GM19193 (cell line): ENCODE measurements around the gene NME1.
A peak's percentile ranks its signal among the peaks of the same experiment; 100 is the strongest.

Experiments
- POLR2A ChIP-seq: IDR thresholded peaks from 4 replicates; pipeline ENCODE4 v1.6.1; 2011; ENCODE audit not compliant: insufficient read depth, insufficient read length; ENCODE audit errors: extremely low read depth

Gene NME1

DNA sequence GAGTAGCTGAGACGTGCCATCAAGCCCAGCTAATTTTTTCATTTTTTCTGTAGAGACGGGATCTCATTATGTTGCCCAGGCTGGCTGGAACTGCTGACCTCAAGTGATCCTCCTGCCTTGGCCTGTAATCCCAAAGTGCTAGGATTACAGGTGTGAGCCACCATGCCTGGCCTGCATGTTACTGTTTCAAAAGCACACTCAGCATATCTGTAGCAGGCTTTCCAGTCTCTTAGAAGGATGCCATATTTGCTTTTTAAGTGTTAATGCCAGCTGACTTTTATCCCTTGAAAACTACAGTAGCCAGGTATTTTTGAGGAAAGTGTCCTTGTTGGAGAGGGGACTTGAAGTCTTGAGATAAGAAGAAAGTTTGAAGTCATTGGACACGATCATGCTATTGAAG is 17.4 kb upstream of the NME1 start:
- no peak for TF ChIP-seq POLR2A

DNA sequence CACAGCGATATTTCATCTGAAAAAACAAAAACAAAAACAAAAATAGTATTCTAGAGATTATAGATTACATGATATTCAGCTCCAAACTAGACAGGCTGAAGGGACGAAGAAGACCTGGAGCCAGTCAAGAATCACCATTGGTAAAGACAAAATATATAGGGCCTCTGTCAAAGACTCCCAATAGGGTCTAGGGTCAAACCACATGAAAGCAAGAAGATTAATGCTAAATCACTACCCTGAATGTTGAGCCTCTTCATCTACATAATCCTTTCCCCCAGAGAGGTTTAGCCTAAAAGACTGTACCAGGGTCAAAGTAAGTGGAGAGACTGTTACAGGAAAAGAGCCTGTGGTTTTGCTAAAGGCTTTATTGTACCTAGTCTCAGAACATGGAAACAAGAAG is 10.8 kb upstream of the NME1 start:
- no peak for TF ChIP-seq POLR2A

DNA sequence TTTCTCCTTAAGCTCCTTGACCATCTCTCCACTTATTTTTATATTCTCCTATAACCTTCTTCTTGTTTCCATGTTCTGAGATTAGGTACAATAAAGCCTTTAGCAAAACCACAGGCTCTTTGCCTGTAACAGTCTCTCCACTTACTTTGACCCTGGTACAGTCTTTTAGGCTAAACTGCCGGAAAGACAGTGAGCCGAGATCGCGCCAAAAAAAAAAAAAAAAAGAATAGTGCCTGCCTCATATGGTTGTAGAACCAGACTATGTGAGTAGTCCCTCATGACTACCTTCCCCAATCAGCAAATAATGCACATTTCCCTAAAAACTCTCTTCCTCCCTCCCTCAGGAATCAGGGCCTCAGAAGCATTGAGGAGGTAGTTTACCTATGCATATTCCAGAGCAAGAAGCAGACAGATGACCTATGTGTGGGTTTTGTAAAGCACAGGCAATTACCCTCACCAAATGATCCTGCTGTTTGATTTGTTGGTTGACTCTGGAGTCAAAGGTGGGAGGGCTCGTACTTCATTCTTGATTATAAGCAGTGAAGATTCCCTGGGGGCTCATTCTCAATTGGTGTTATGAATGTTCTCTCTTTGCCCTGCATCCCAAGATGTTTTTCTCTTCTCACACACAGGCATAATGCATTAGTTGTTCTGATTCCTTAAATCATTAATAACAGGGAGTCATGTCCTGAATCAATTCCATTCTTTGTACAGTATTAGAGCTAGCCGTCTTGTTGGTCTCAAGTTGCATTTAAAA is 8.9 kb upstream of the NME1 start:
- TF ChIP-seq POLR2A, result no peak

DNA sequence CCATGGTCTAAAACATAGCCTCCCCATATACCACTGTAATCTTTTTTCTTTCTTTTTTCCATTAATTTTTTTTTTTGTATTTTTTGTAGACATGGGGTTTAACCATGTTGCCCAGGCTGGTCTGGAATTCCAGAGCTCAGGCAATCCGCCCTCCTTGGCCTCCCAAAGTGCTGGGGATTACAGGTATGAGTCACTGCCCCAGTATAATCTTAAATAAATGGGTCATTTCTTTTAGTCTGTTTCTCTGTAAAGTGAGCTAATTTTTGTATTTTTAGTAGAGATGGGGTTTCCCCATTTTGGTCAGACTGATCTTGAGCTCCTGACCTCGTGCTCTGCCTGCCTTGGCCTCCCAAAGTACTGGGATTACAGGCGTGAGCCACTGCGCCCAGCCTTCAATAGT is 5.7 kb upstream of the NME1 start:
- TF ChIP-seq POLR2A, result no peak

DNA sequence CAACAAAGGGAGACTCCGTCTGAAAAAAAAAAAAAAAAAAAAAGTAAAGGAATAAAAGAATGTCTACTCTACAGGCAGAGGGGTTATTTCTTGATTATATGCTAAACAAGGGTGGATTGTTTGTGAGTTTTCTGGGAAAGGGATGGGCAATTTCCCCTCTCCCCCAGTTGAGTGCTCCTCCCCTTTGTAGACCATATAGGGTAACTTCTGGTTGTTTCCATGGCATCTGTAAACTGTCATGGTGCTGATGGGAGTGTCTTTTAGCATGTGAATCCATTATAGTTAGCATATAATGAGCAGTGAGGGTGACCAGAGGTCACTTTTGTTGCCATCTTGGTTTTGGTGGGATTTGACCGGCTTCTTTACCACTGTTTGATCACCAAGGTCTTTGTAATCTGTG is 4.2 kb upstream of the NME1 start:
- no peak for TF ChIP-seq POLR2A

DNA sequence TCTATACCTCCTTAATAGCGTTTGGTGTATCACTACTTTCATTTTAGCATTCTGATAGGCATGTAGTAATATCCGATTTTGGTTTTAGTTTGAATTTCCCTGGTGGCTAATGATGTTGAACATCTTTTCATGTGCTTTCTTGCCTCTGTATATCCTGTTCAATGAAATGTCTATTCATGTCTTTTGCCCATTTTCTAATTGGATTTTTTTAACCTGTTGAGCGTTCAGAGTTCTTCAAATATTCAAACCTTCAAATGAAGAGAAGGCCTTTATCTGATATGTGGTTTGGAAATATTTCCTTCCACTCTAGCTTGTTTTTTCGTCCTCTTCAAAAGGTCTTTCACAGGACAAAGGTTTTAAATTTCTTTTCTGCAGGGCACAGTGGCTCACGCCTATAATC is 2.4 kb upstream of the NME1 start:
- TF ChIP-seq POLR2A, result no peak

DNA sequence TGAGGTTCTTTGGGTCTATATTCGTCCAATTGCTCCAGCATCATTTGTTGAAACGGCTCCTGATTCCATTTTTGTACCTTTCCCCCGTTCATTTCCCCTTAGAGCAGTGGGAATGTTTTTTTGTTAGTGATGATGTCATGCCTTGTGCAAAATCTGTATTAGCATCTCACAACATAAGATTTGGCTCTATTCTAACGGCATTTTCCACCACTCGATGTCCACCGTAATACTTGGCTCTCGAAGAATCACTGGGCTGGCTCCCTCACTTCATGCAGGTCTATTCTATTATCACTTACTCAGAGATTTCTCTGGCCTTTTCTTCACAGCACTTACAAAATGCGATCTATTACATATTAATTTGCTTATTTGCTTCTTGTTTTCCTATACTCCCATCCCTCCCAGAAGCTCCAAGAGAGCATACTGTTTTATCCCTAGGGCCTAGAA is 571 bp upstream of the NME1 start:
- no peak for TF ChIP-seq POLR2A

DNA sequence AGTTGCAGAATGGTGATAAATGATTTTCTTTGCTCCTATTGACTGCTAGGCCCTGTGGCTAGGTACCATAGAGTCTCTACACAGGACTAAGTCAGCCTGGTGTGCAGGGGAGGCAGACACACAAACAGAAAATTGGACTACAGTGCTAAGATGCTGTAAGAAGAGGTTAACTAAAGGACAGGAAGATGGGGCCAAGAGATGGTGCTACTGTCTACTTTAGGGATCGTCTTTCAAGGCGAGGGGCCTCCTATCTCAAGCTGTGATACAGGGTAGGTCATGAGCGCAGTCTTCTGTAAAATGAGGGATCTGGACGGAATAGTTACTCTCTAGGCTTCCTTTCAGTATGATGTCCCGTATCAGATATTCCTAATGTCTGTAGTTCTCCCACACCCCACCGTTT is 817 bp downstream of the NME1 start:
- no peak for TF ChIP-seq POLR2A

DNA sequence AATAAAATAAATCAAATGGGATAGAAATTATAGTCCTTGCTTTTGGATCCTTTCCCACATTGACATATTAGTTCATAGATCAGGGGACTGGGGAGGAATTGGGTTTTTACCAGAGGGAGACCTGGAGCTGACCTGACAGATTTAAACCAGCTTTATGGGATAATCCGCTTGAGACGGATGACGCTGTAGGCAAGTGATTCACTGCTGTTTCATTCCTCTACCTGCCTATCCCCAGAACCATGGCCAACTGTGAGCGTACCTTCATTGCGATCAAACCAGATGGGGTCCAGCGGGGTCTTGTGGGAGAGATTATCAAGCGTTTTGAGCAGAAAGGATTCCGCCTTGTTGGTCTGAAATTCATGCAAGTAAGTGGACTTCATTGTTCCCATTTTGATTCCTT is 2.1 kb downstream of the NME1 start:
- no peak for TF ChIP-seq POLR2A

DNA sequence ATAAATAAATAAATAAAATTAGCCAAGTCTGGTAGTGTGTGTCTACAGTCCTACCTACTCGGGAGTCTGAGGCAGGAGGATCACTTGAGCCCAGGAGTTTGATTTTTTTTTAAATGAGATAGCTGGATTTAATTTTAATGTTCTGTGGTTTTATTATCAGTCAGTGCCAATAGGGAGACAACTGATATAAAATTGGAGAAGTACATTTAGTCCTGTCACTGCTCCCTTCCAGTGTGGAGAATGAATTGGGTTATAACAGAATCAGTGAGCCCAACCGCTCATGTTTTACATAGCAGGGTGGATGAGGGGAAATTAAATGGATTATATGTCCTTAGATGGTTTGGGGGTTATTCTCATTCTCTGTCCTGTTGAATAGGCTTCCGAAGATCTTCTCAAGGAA is 6.2 kb downstream of the NME1 start:
- TF ChIP-seq POLR2A, result no peak

DNA sequence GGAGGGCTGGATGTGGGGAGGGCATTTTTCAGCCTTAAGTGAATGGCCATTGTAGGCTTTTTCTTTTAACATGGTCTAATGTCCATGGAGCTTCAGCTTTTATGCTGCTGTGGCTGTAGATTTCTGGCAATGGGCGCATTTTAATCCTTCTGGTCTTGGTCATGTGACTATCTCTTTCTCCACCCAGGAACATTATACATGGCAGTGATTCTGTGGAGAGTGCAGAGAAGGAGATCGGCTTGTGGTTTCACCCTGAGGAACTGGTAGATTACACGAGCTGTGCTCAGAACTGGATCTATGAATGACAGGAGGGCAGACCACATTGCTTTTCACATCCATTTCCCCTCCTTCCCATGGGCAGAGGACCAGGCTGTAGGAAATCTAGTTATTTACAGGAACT is 8.2 kb downstream of the NME1 start:
- TF ChIP-seq POLR2A, result no peak

DNA sequence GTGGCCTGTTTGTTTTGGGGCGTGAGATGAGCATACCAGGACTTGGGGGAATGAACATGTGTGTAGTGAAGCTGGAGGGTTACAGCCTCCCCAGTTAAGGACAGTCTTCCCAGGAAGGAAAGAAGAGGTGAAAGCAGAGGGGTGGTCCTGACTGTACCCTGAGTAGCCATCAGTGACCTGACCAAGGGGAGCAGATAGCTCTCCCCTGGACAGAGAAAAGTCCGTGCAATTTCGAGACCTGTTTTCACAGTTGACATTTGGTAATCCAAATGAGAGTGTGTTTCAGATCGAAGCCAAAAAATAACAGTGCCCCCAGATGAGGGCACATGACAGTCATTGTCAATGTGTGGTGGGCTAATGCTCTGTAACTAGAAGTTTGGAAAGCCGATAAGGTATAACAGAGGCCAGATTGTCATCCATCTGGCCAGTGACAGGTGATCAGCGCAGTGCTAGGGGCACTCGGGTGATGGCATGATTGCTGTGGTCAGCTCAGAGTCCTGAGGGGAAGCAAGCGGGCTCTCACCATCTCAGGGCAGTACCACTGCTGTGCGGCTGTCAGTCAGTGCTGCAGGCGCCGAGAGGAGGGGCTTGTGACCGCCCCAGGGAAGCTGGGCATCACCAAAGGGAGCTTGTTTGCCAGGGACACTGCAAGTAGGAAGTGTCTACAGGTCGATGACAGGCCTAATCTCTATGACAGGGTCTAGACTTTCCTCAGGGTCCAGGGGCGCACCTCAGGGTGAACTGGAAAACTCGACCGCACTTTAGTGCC is 11.7 kb downstream of the NME1 start:
- TF ChIP-seq POLR2A, result no peak

DNA sequence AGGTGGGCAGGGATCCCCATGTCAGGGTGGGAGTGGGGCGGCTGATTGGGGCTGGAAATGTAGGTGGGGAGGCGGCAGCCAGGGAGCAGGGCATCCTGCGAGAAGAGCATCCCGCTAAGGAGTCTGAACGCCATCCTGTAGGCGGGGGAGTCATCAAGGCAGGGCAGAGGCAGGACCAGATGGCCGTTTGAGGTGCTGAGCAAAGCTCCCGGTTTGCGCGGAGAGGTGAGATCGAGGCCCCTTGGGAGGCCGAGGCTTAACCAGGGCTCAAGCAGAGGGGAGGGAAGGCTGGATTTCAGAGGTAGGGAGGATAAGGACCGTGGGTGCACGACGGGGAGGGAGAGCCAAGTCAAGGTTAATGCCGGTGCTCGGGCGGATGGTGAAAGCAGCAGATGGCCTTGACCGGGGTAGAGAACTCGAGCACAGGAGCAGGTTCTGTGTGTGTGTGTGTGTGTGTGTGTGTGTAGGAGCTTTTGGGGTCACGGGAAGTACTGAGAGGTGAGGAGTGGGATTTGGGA is 12.4 kb downstream of the NME1 start:
- no peak for TF ChIP-seq POLR2A

DNA sequence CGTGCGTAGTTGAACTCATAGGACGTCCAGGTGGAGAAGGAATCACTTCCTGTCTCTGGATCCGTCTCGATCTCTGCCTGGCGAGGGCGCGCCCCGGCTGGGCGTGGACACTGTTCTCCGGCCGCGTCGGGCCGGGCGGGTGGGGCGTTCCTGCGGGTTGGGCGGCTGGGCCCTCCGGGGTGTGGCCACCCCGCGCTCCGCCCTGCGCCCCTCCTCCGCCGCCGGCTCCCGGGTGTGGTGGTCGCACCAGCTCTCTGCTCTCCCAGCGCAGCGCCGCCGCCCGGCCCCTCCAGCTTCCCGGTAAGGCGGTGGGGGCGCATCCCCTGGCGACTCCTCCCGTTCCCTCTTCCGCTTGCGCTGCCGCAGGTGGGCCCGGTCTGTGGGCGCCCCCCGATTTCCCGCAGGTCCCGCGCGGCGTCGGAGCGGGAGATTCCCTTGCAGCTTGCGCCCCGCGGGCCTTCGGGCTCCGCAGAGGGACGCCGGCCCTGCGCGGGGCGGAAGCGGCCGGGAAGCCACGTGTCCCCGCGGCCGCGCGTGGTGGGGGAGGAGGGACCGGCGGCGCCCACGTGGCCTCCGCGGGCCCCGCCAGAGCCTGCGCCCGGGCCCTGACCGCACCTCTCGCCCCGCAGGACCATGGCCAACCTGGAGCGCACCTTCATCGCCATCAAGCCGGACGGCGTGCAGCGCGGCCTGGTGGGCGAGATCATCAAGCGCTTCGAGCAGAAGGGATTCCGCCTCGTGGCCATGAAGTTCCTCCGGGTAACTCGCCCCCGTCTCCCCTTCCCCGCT is 13.0 kb downstream of the NME1 start, which contains the start of gene NME2:
Gene NME2 (plus strand): TSS at position 214 of the 789 bp plus-strand sequence. CDS start 420 bp downstream, at position 634.
- peak; percentile 72 for TF ChIP-seq POLR2A

DNA sequence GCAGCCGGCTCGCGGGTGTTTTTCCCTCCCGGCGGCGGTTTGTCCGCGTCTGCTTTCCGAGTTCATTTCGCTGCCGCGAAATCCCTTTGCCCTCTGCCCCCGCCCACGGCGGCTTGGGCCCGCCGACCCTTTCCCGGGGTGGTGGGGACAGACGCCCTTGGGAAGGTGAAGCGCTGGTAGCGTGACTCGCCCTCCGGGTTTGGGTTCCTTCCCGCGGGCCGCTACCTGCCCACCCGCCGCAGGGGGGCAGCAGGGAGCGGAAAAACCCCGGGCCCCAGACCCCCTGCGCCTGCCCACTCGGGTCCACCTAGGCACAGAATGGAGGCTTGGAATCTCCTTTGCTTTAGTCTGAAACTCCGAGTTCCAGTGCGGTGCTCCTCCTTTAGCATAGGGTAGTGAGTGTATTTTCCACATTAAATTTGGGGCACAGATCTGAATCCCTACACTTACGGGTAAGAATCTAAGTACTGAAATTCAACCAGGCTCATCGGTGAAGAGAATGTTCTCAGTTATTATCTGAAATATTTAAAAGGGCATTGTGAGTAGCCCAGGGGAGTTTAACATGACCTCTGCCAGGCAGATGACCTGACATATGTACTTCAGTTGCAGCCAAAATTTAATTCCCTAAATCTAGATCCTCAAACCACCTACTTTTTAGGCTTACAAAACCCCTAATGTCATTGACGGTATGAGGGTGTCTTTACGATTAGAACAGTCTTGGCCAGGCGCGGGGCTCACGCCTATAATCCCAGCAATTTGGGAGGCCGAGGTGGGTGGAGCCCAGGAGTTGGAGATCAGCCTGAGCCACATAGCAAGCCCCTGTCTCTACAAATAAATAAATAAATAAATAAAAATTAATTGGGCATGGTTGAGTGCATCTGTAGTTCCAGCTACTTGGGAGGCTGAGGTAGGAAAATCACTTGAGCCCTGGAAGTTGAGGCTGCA is 13.9 kb downstream of the NME1 start:
- no peak for TF ChIP-seq POLR2A

DNA sequence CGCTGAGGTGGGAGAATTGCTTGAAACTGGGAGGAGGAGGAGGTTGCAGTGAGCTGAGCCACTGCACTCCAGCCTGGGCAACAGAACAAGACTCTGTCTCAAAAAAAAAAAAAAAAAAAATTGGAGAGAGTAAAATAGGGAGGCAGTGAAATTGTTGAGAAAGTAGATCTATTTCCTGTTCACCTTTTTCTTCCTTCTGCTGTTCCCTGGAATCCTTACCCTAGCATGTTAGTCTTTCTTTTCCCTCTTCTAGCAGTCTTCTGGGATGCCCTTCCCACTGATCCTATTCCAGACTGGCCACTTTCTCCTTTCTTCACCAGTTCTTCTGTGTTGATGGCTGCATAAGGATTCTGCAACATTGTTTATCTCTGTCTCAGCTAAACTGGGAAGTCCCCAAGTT is 16.0 kb downstream of the NME1 start:
- TF ChIP-seq POLR2A, result no peak
